CD4-positive, alpha-beta T cell (primary cell): ENCODE data around the gene VWF. TPM values are rescaled to one million over a fixed set of nuclear protein-coding genes. Genes with fewer than 3 reads are reported as not detected.

Experiments
- ATAC-seq: fragments of 200-7000 bp; cut with Tn5 transposase; one replicate; pipeline ENCODE4 v1.10.0; 2022; ENCODE audit warnings: mild to moderate bottlenecking; ENCODE audit not compliant: poor library complexity
- CTCF ChIA-PET: fragments of 350-600 bp; sonication (Branson Sonifier 250); formaldehyde crosslinking; loops from one replicate; lab custom pipeline; 2021; ENCODE audit warnings: antibody characterized with exemption, inconsistent platforms; lab: Charles Lee
- POLR2A ChIA-PET: fragments of 350-600 bp; sonication (Branson Sonifier 250); formaldehyde crosslinking; loops from one replicate; lab custom pipeline; 2021; ENCODE audit warnings: antibody characterized with exemption, inconsistent platforms; lab: Charles Lee
- DNase-seq, 14 experiments: peaks; one replicate each; pipeline ENCODE4 v3.0.0-alpha.2; 2013 to 2020; ENCODE audit warnings: mixed read lengths in 2 of 14
- H3K27ac ChIP-seq, 2 donors: one replicate each; pipeline versions ENCODE4 v1.5.1 to v1.7.0; 2013; ENCODE audit warnings: low read length in 2 of 2, low read depth in 1 of 2, mild to moderate bottlenecking in 1 of 2
- H3K27me3 ChIP-seq, 2 experiments: 1 replicate in 1 of 2; 2 replicates in 1 of 2; pipeline versions ENCODE4 v1.6.1 to v1.7.0; 2013; ENCODE audit warnings: low read length in 2 of 2, control low read depth in 1 of 2, mild to moderate bottlenecking in 1 of 2, moderate library complexity in 1 of 2; ENCODE audit not compliant: insufficient read depth in 2 of 2, control insufficient read depth in 1 of 2
- H3K36me3 ChIP-seq: one replicate; pipeline ENCODE4 v1.6.1; 2013; ENCODE audit warnings: low read length, control low read depth; ENCODE audit not compliant: insufficient read depth
- H3K4me1 ChIP-seq: one replicate; pipeline ENCODE4 v1.6.1; 2013; ENCODE audit warnings: low read length, control low read depth; ENCODE audit not compliant: insufficient read depth
- H3K4me3 ChIP-seq: one replicate; pipeline ENCODE4 v1.5.1; 2013; ENCODE audit warnings: mild to moderate bottlenecking, low read length, moderate library complexity
- H3K9me3 ChIP-seq, 2 experiments: 1 replicate in 1 of 2; 2 replicates in 1 of 2; pipeline versions ENCODE4 v1.6.1 to v1.7.0; 2013; ENCODE audit warnings: low read length in 2 of 2, mild to moderate bottlenecking in 2 of 2, control low read depth in 1 of 2, moderate library complexity in 1 of 2; ENCODE audit not compliant: control insufficient read depth in 1 of 2, insufficient read depth in 1 of 2
- H3K27ac Mint-ChIP-seq: one replicate; pipeline ENCODE4 v1.8.0; 2020; ENCODE audit warnings: mixed read lengths
- H3K27me3 Mint-ChIP-seq: one replicate; pipeline ENCODE4 v1.8.0; 2021; ENCODE audit warnings: mixed read lengths
- H3K36me3 Mint-ChIP-seq: one replicate; pipeline ENCODE4 v1.8.0; 2021; ENCODE audit warnings: low read depth, mixed read lengths
- H3K4me1 Mint-ChIP-seq: one replicate; pipeline ENCODE4 v1.8.0; 2021; ENCODE audit warnings: low read depth, mixed read lengths
- H3K4me3 Mint-ChIP-seq: one replicate; pipeline ENCODE4 v1.8.0; 2020; ENCODE audit warnings: mild to moderate bottlenecking, mixed read lengths
- H3K9me3 Mint-ChIP-seq: one replicate; pipeline ENCODE4 v1.8.0; 2020; ENCODE audit warnings: mixed read lengths
- intact Hi-C, 2 experiments: fragments of 100-400 bp; cut with DNase I in 1 of 2; cut with micrococcal nuclease in 1 of 2; formaldehyde crosslinking; loops; one replicate each; pipeline versions ENCODE4 v1.15.1 to v1.9.0; 2023 to 2025; cut with DNase I, micrococcal nuclease
- total RNA-seq, 174 experiments: library from RNA in 2 of 174; stranded (reverse) in 2 of 174; gene quantifications; one replicate each; pipeline ENCODE4 v1.2.3 and lab custom pipeline; 2021 to 2026
- TF ChIP-seq, protein P1 (sequence below): fragments of 200-600 bp; IDR thresholded peaks from one replicate; pipeline ENCODE4 v1.8.0; 2022; ENCODE audit warnings: antibody characterized with exemption, mild to moderate bottlenecking

The VWF gene
- total RNA-seq, 2 experiments from 2014 or later, result 0.20 TPM; not detected in 1

DNA sequence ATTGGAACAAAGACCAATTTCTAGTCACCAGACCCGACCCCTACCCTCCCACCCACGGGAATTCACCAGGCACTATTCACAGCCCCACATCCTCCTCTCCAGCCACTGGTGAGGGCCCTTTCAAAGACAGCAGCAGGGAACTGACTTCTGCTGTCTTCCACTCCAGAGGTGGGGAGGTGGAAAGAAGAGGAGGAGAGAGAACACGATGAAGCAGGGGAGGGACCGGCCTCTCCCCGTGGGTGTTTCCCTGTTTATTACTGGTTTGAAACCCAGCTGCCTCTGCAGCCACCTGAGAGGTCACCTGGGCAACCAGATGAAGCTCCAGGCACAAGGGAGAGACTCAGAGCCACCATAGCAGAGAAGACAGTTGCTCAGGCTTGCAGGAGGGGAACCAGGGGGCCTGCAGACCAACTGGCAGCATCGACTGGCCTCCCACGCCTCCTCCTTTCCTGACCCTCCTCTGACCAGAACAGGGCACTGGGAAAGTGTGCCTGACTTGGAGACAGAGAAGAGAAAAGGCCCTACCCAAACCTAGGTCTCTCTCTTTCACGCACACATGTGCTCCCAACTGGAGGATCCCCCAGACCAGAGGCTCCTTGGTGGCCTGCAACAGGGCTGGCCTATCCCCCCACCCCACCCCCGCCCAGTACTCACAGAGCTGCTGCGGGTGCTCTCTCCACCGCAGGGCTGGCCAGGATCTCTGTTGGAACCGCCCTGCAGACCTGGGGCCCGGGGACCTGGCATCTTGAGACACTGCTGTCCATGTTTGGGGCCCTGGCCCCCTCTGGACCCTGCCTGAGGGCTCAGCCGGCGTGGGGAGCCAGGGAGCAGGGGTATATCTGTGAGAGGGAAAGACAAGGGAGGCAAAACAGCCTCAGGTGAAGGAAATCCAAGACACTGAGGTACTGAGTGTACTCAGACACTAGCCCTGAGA lies 202.2 kb downstream of the VWF start:
- no peak overlapping the region for H3K27ac Mint-ChIP-seq
- no peak for ATAC-seq

GRCh38 chr12:5921027-5921909 lies 203.2 kb downstream of the VWF start:
- ChIA-PET POLR2A (no interaction called here), CTCF (no interaction called here)
- intact Hi-C loops, result no loop called here
- DNase-seq (no peak), ATAC-seq (no peak)
- Histone ChIP-seq H3K4me1 (no peaks in the 10 kb centered on the region), H3K4me3 (no peak overlapping the region), H3K9me3 (no peaks in the 10 kb centered on the region), H3K36me3 (no peaks in the 10 kb centered on the region), H3K27me3 (no peaks in the 10 kb centered on the region), H3K27ac (no peak overlapping the region)
- Mint-ChIP-seq H3K36me3 (no peaks in the 10 kb centered on the region), H3K4me1 (no peaks in the 10 kb centered on the region), H3K9me3 (no peaks in the 10 kb centered on the region), H3K27me3 (peaks cover 37% of the 10 kb centered on the region), H3K27ac (no peak overlapping the region), H3K4me3 (no peak overlapping the region)
- TF ChIP-seq, protein P1, sequence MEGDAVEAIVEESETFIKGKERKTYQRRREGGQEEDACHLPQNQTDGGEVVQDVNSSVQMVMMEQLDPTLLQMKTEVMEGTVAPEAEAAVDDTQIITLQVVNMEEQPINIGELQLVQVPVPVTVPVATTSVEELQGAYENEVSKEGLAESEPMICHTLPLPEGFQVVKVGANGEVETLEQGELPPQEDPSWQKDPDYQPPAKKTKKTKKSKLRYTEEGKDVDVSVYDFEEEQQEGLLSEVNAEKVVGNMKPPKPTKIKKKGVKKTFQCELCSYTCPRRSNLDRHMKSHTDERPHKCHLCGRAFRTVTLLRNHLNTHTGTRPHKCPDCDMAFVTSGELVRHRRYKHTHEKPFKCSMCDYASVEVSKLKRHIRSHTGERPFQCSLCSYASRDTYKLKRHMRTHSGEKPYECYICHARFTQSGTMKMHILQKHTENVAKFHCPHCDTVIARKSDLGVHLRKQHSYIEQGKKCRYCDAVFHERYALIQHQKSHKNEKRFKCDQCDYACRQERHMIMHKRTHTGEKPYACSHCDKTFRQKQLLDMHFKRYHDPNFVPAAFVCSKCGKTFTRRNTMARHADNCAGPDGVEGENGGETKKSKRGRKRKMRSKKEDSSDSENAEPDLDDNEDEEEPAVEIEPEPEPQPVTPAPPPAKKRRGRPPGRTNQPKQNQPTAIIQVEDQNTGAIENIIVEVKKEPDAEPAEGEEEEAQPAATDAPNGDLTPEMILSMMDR, result no peak

More for the DNA sequence above, 202.2 kb downstream of the VWF start:
- H3K4me3 Mint-ChIP-seq, result no peak overlapping the region
- no peaks in the 10 kb centered on the region for H3K9me3 Mint-ChIP-seq
- H3K4me1 Mint-ChIP-seq, result no peaks in the 10 kb centered on the region
- H3K36me3 Mint-ChIP-seq, result no peaks in the 10 kb centered on the region
- no peak for DNase-seq
- ChIA-PET POLR2A (no interaction called here), CTCF (no interaction called here)
- H3K4me1 ChIP-seq, result no peaks in the 10 kb centered on the region
- no peaks in the 10 kb centered on the region for H3K36me3 ChIP-seq
- H3K27ac ChIP-seq, result no peak overlapping the region
- TF ChIP-seq, protein P1, result no peak
- H3K27me3 Mint-ChIP-seq, result peaks cover 45% of the 10 kb centered on the region
- H3K27me3 ChIP-seq, result no peaks in the 10 kb centered on the region
- no peaks in the 10 kb centered on the region for H3K9me3 ChIP-seq
- intact Hi-C loops, result no loop called here
- H3K4me3 ChIP-seq, result no peak overlapping the region

DNA sequence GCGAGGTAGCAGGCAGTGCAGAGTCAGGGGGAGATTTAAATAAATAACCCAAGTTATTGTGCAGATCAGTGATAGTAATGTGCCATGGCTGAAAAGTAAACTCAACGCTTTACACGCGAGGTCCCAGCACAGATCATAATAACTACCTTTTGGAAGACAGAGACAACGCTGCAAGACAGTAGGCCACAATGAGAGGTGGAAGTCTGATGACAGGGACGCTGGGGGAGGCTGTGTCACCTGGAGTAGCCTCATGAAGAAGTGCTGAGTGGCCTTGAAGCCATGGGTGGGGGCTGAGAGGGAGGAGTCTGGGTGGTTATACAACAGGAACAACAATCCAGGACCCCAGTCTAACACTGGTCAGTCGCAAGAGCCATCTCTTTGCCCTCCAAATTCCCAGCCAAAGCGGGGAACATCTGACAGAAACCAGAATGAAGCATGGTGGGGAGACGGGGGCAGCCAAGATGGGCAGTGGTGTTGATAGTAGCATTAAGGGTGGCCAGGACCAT lies 207.6 kb downstream of the VWF start:
- no peak overlapping the region for H3K4me3 ChIP-seq
- POLR2A ChIA-PET, result no interaction called here
- TF ChIP-seq, protein P1, result no peak
- no peaks in the 10 kb centered on the region for H3K36me3 Mint-ChIP-seq
- H3K27me3 ChIP-seq, result peaks cover 0 to 2% of the 10 kb centered on the region in 2 experiments
- no peak overlapping the region for H3K4me3 Mint-ChIP-seq
- no peaks in the 10 kb centered on the region for H3K9me3 Mint-ChIP-seq
- H3K27me3 Mint-ChIP-seq, result peaks cover 15% of the 10 kb centered on the region
- no peaks in the 10 kb centered on the region for H3K9me3 ChIP-seq
- no peak overlapping the region for H3K27ac Mint-ChIP-seq
- H3K27ac ChIP-seq, result no peak overlapping the region
- no peaks in the 10 kb centered on the region for H3K36me3 ChIP-seq
- ATAC-seq (no peak), DNase-seq (no peak)
- H3K4me1 ChIP-seq, result no peaks in the 10 kb centered on the region
- H3K4me1 Mint-ChIP-seq, result no peaks in the 10 kb centered on the region
- intact Hi-C loops, result no loop called here
- CTCF ChIA-PET, result no interaction called here
